Activated T-cell treated with anti-CD3 and anti-CD28 coated beads, Interleukin-2, amount 50 U/mL, for 1 hour (primary cell): ENCODE results near the gene AGAP3.

ENCODE experiments used
- DNase-seq: peaks from one replicate; pipeline ENCODE4 v3.0.0-alpha.2; 2020

The AGAP3 gene

GRCh38 chr7:151057989-151058780, 28.1 kb upstream of the AGAP3 start:
- peak; percentile 96 for DNase-seq

- no peak for DNase-seq
These were observed 27.4 kb upstream of the AGAP3 start for GRCh38 chr7:151058781-151059366.

GRCh38 chr7:151059367-151060112, 26.7 kb upstream of the AGAP3 start, which contains the start of gene SLC4A2:
SLC4A2 (plus strand) TSS chr7:151059589; CDS start chr7:151061988, 2,399 bp downstream.
- peak; percentile 82 for DNase-seq

GRCh38 chr7:151060113-151060415, 26.2 kb upstream of the AGAP3 start:
- DNase-seq = no peak

GRCh38 chr7:151060416-151061212, 25.7 kb upstream of the AGAP3 start:
- DNase-seq = no peak

GRCh38 chr7:151061213-151062110, 24.8 kb upstream of the AGAP3 start:
- no peak for DNase-seq

- DNase-seq = no peak
These were observed 24.2 kb upstream of the AGAP3 start for GRCh38 chr7:151062111-151062398.

GRCh38 chr7:151062399-151063211, 23.7 kb upstream of the AGAP3 start:
- DNase-seq = no peak

- no peak for DNase-seq
These were observed 23.1 kb upstream of the AGAP3 start for GRCh38 chr7:151063212-151063561.

GRCh38 chr7:151064454-151064853, 21.8 kb upstream of the AGAP3 start:
- no peak for DNase-seq

GRCh38 chr7:151064993-151065392, 21.3 kb upstream of the AGAP3 start:
- DNase-seq = no peak

- DNase-seq = no peak
These were observed 20.8 kb upstream of the AGAP3 start for GRCh38 chr7:151065516-151065915.

GRCh38 chr7:151066273-151066974, 19.9 kb upstream of the AGAP3 start:
- no peak for DNase-seq

GRCh38 chr7:151068069-151068773, 18.1 kb upstream of the AGAP3 start:
- DNase-seq = no peak

- no peak for DNase-seq
These were observed 16.3 kb upstream of the AGAP3 start for GRCh38 chr7:151069841-151070573.

- no peak for DNase-seq
These were observed 15.7 kb upstream of the AGAP3 start for GRCh38 chr7:151070574-151070960.

- DNase-seq = no peak
These were observed 15.0 kb upstream of the AGAP3 start for GRCh38 chr7:151071032-151071866.

- no peak for DNase-seq
These were observed 12.3 kb upstream of the AGAP3 start for GRCh38 chr7:151073990-151074389.
